T-helper 1 cell treated with Interleukin-12 subunit alpha and Interleukin-12 subunit beta and Interleukin-4 antibody, amounts not matched to agents 30 μg/mL and 1 μg/mL, for 36 hours (primary cell): ENCODE measurements around the gene SPDEF.

Source experiments
- H3K27ac Mint-ChIP-seq: one replicate; pipeline ENCODE4 v1.8.0; 2021; ENCODE audit warnings: mild to moderate bottlenecking, mixed read lengths
- H3K27me3 Mint-ChIP-seq: one replicate; pipeline ENCODE4 v1.8.0; 2021; ENCODE audit warnings: low read depth, mixed read lengths
- H3K36me3 Mint-ChIP-seq: one replicate; pipeline ENCODE4 v1.8.0; 2021; ENCODE audit warnings: low read depth, mixed read lengths
- H3K4me1 Mint-ChIP-seq: one replicate; pipeline ENCODE4 v1.8.0; 2021; ENCODE audit warnings: low read depth, mixed read lengths
- H3K4me3 Mint-ChIP-seq: one replicate; pipeline ENCODE4 v1.8.0; 2021; ENCODE audit warnings: mild to moderate bottlenecking, moderate library complexity, mixed read lengths
- H3K9me3 Mint-ChIP-seq: one replicate; pipeline ENCODE4 v1.8.0; 2021; ENCODE audit warnings: mixed read lengths

SPDEF gene

GRCh38 chr6:34562350-34562749 is 6.2 kb upstream of the SPDEF start:
- Mint-ChIP-seq H3K27me3 (no peaks in the 10 kb centered on the region), H3K4me3 (no peak overlapping the region), H3K36me3 (no peaks in the 10 kb centered on the region), H3K4me1 (no peaks in the 10 kb centered on the region), H3K27ac (no peak overlapping the region), H3K9me3 (no peaks in the 10 kb centered on the region)

DNA sequence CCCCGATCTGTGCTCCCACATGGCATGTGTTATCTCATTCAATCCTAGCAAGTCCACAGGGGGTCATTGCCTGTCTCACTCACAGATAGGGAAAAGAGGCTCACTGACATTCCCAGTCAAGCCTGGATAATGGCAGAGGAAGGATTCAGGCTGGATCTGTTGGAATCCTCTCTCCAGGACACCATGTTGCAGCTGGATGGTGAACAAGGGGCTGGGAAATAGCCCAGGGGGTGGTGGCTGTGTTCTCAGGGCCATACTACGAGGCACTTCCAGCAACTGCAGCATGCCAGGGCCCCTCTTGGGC is 5.0 kb upstream of the SPDEF start:
- Mint-ChIP-seq H3K9me3 (no peaks in the 10 kb centered on the region), H3K4me3 (no peak overlapping the region), H3K27me3 (no peaks in the 10 kb centered on the region), H3K4me1 (no peaks in the 10 kb centered on the region), H3K36me3 (no peaks in the 10 kb centered on the region), H3K27ac (no peak overlapping the region)

DNA sequence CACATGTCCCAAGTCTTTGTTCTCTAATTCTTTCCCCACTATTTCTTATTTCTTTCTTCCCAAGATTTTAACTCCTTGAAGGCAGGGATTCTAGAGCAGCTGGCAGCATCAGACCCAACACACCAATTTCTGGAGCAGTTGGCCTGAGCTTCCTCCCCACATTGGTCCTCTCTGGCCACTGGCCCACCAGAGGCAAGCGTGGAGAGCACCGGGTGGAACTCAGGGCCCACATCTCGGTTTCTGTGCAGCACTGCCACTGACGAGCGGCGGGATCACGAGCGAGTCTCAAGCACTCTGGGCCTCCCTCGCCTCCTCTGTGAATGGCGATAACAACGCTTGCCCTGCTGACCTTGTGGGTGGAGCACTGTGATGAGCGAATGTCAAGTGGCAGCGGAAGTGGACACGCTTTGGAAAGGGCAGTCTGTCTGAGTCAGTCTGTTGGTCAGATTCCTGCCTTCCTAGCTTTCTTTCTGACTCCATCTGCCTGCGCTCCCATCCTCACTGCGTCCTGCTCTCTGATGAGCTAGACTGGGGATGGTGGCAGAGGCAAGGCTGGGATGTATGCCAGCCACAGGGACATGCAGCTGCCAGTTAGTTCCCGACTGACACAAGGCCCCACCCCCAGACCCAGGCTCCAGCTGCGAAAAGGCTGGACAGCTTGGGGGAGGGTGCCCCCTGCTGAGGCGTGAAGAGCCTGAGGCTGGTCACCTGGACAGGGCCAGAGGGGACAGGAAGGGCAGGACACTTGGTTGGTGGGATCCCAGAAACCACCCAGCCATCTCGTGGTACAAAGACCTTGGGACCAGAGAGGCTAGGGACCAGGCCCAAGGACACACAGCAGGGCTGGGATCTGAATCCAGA is 4.5 kb upstream of the SPDEF start:
- Mint-ChIP-seq H3K9me3 (no peaks in the 10 kb centered on the region), H3K4me1 (no peaks in the 10 kb centered on the region), H3K27me3 (no peaks in the 10 kb centered on the region), H3K4me3 (no peak overlapping the region), H3K27ac (no peak overlapping the region), H3K36me3 (no peaks in the 10 kb centered on the region)

- Mint-ChIP-seq H3K9me3 (no peaks in the 10 kb centered on the region), H3K4me3 (no peak overlapping the region), H3K36me3 (no peaks in the 10 kb centered on the region), H3K27me3 (no peaks in the 10 kb centered on the region), H3K27ac (no peak overlapping the region), H3K4me1 (peaks cover 3% of the 10 kb centered on the region)
Observed at GRCh38 chr6:34559651-34560365, 3.7 kb upstream of the SPDEF start.

GRCh38 chr6:34558172-34558714 is 2.1 kb upstream of the SPDEF start:
- H3K27me3 Mint-ChIP-seq: no peaks in the 10 kb centered on the region
- no peak overlapping the region for H3K4me3 Mint-ChIP-seq
- peaks cover 9% of the 10 kb centered on the region for H3K4me1 Mint-ChIP-seq
- no peaks in the 10 kb centered on the region for H3K36me3 Mint-ChIP-seq
- H3K27ac Mint-ChIP-seq: no peak overlapping the region
- H3K9me3 Mint-ChIP-seq: no peaks in the 10 kb centered on the region

DNA sequence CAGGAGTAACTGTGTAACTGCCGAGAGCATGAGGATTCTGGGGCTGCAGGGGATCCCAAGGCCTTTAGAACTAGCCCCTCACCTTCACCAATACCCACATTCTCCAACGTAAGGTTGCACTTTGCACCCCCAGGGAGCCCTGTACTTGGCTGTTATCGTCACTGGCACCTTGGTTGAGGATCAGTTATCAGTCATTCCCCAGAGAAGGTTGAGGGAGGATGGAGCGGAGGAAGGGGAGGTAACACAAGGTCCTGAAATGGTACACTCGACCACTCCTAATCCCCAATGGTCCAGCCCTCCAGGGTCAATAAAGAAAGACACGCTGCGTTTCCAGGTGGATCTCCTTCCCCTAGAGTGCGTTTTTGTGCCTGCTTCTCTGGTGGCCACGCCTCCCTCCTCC is 1.1 kb upstream of the SPDEF start:
- Mint-ChIP-seq H3K4me3 (no peak overlapping the region), H3K27ac (no peak overlapping the region), H3K36me3 (no peaks in the 10 kb centered on the region), H3K27me3 (no peaks in the 10 kb centered on the region), H3K9me3 (no peaks in the 10 kb centered on the region), H3K4me1 (peaks cover 9% of the 10 kb centered on the region)

DNA sequence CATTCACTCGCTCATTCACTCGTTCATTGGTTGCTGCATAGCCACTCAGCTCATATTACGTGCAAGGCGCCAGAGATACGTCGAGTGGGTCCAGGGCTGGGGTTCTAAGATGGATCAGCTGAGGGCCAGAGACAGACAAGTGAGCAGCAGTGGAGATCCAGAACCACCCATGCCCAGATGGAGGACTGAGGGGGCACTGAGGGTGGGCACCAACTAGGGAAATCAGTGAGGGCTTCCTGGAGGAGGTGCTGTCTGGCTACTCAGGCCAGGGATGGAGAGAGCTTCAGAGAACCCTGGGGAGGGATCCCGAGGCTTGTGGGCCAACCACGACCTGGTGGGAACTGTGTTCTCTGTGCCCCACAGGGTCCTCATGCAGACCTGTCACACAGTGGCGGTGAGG is 364 bp upstream of the SPDEF start:
- Mint-ChIP-seq H3K36me3 (no peaks in the 10 kb centered on the region), H3K9me3 (no peaks in the 10 kb centered on the region), H3K4me3 (no peak overlapping the region), H3K4me1 (peaks cover 9% of the 10 kb centered on the region), H3K27me3 (no peaks in the 10 kb centered on the region), H3K27ac (no peak overlapping the region)

- no peak overlapping the region for H3K27ac Mint-ChIP-seq
- no peak overlapping the region for H3K4me3 Mint-ChIP-seq
- no peaks in the 10 kb centered on the region for H3K9me3 Mint-ChIP-seq
- peaks cover 9% of the 10 kb centered on the region for H3K4me1 Mint-ChIP-seq
- H3K27me3 Mint-ChIP-seq: no peaks in the 10 kb centered on the region
- no peaks in the 10 kb centered on the region for H3K36me3 Mint-ChIP-seq
Observed at GRCh38 chr6:34555328-34555727, 801 bp downstream of the SPDEF start.

DNA sequence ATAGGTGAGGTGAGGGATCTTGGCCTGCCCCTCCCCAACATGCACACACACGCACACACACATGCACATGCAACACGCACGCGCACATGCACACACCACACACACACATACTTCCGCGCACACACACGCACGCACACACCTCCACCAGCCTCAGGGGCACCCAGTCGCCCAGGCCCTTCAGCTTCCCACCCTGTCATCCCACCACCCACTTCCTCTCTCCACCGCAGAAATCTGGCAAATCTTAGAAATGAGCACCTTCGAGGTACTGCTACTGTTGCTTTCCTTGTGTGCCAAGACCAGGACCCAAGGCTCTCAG is 1.2 kb downstream of the SPDEF start:
- H3K27me3 Mint-ChIP-seq: no peaks in the 10 kb centered on the region

GRCh38 chr6:34554291-34555006 is 1.7 kb downstream of the SPDEF start:
- Mint-ChIP-seq H3K9me3 (no peaks in the 10 kb centered on the region), H3K27me3 (no peaks in the 10 kb centered on the region), H3K4me3 (no peak overlapping the region), H3K4me1 (peaks cover 9% of the 10 kb centered on the region), H3K36me3 (no peaks in the 10 kb centered on the region), H3K27ac (no peak overlapping the region)

More for the DNA sequence above, 1.2 kb downstream of the SPDEF start:
- Mint-ChIP-seq H3K4me3 (no peak overlapping the region), H3K9me3 (no peaks in the 10 kb centered on the region), H3K4me1 (peaks cover 9% of the 10 kb centered on the region), H3K36me3 (no peaks in the 10 kb centered on the region), H3K27ac (no peak overlapping the region)

DNA sequence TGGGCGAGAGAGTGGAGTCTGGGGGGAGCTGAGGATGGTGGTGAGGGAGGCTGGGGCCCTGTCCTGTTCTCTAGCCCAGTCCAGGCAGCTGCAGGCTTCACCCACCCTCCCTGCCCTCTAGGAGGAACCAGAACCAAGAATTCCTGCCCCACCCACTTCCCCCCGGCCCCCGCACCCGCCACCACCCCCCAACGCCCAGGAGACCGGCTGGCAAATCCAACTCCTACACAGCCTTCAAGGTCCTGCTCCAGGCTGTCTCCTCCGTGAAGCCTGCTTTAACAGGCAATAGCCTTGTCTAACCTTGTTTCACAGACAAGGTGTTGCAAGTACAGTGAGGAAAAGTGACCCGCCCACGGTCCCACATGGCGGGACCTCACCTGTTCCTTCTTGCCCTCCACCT is 2.4 kb downstream of the SPDEF start:
- Mint-ChIP-seq H3K4me1 (peaks cover 9% of the 10 kb centered on the region), H3K36me3 (no peaks in the 10 kb centered on the region), H3K4me3 (no peak overlapping the region), H3K27me3 (no peaks in the 10 kb centered on the region), H3K9me3 (no peaks in the 10 kb centered on the region), H3K27ac (no peak overlapping the region)

GRCh38 chr6:34553146-34553545 is 3.0 kb downstream of the SPDEF start:
- Mint-ChIP-seq H3K27ac (no peak overlapping the region), H3K27me3 (no peaks in the 10 kb centered on the region), H3K9me3 (no peaks in the 10 kb centered on the region), H3K36me3 (no peaks in the 10 kb centered on the region), H3K4me1 (peaks cover 9% of the 10 kb centered on the region), H3K4me3 (no peak overlapping the region)

GRCh38 chr6:34552620-34553019 is 3.5 kb downstream of the SPDEF start:
- H3K9me3 Mint-ChIP-seq: no peaks in the 10 kb centered on the region
- no peaks in the 10 kb centered on the region for H3K36me3 Mint-ChIP-seq
- H3K4me3 Mint-ChIP-seq: no peak overlapping the region
- peaks cover 9% of the 10 kb centered on the region for H3K4me1 Mint-ChIP-seq
- no peak overlapping the region for H3K27ac Mint-ChIP-seq
- H3K27me3 Mint-ChIP-seq: no peaks in the 10 kb centered on the region

DNA sequence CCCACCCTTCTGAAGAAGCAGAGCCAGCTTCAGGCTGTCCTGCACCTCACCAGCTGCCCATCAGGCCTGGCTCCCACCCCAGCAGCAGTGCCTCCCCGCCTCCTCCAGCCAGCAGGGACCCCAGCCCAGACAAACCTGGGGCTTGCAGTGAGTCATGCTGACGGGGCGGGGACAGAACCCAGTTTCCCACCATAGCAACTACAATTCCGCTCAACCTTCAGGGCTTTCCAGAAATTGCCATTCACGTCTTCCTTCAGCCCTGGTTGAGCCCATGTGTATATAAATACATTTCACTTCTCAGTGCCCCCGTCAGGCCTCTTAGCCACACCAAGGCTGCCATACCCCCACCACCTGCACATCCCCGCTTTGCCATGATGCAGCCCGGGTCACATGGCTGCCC is 4.4 kb downstream of the SPDEF start:
- Mint-ChIP-seq H3K36me3 (no peaks in the 10 kb centered on the region), H3K27ac (no peak overlapping the region), H3K27me3 (no peaks in the 10 kb centered on the region), H3K9me3 (no peaks in the 10 kb centered on the region), H3K4me1 (peaks cover 9% of the 10 kb centered on the region), H3K4me3 (no peak overlapping the region)

DNA sequence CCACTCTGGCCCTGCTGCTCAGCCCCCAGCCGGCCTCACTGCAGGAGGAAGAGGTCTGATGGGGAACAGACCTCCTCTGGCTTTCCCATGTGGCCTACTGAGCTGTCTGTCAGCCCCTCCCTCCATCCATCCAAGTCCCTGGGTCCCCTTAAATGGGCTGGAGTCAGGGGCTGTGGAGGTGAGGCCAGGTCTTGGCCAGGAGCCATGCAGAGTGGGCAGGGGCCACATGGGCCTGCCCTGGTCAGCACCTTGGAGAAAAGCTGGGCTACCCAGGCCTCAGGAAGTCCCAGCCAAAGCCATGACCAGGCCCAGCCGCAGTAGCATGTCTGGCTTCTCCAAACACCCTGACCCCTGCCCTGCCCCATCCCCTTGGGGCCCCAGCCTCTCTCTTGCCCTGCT is 6.3 kb downstream of the SPDEF start:
- Mint-ChIP-seq H3K27me3 (no peaks in the 10 kb centered on the region), H3K4me1 (peaks cover 5% of the 10 kb centered on the region), H3K27ac (no peak overlapping the region), H3K36me3 (no peaks in the 10 kb centered on the region), H3K9me3 (no peaks in the 10 kb centered on the region), H3K4me3 (no peak overlapping the region)
